HepG2 (cell line): ENCODE measurements around the gene MCM10. TPM values are rescaled to one million over a fixed set of nuclear protein-coding genes. Genes with fewer than 3 reads are reported as not detected.

Experiments used
- ATAC-seq: fragments of 200-7000 bp; cut with Tn5 transposase; 3 replicates; pipeline ENCODE4 v1.9.1; 2020; ENCODE audit warnings: mild to moderate bottlenecking, moderate library complexity
- BruUV-seq: library from RNA; stranded (reverse); fragments of 400-500 nt; replicated peaks from 2 replicates; lab custom pipeline; 2021; lab: Mats Ljungman, UMichigan
- CTCF ChIA-PET: fragments of 300-600 bp; formaldehyde crosslinking; extraction: SDS; loops from one replicate; lab custom pipeline; 2021; ENCODE audit warnings: low total read pairs, inconsistent platforms, low intra/inter-chr PET ratio; lab: Yijun Ruan, JAX
- POLR2A ChIA-PET: fragments of 350-600 bp; sonication (Branson Sonifier 250); formaldehyde crosslinking; loops from one replicate; lab custom pipeline; 2020; ENCODE audit warnings: antibody characterized with exemption, inconsistent platforms; lab: Yijun Ruan, JAX
- DNase-seq: peaks from one replicate; pipeline ENCODE4 v3.0.0-alpha.2; 2015; ENCODE audit warnings: low spot score
- FAIRE-seq: peaks from 3 replicates; lab custom pipeline; 2011; peaks lifted over from hg19 to GRCh38; lab: Jason Lieb, UNC
- H2AFZ ChIP-seq: one replicate; pipeline ENCODE4 v1.6.1; 2011; ENCODE audit warnings: low read length, inconsistent platforms
- H3K27ac ChIP-seq: fragments of 300-600 bp; 3 replicates; pipeline ENCODE4 v1.8.0; 2011; ENCODE audit warnings: mixed run types, mild to moderate bottlenecking, mixed read lengths, low read length, inconsistent platforms; ENCODE audit not compliant: insufficient read depth; ENCODE audit errors: extremely low read length
- H3K27me3 ChIP-seq, 2 experiments: fragments of 200-600 bp in 1 of 2; 2 replicates in 1 of 2; 3 replicates in 1 of 2; pipeline versions ENCODE4 v1.6.0 to v1.8.0; 2011; ENCODE audit warnings: low read length in 2 of 2, mild to moderate bottlenecking in 2 of 2, moderate library complexity in 2 of 2, inconsistent platforms in 1 of 2; ENCODE audit not compliant: insufficient read depth in 2 of 2, control insufficient read depth in 1 of 2
- H3K36me3 ChIP-seq, 2 experiments: fragments of 200-600 bp in 1 of 2; replicated peaks in 1 of 2; 2 replicates in 1 of 2; 3 replicates in 1 of 2; pipeline versions ENCODE4 v1.5.1 to v1.8.0; 2011; ENCODE audit warnings: low read length in 2 of 2, inconsistent platforms in 1 of 2; ENCODE audit not compliant: insufficient read depth in 2 of 2, control insufficient read depth in 1 of 2
- H3K4me1 ChIP-seq: 2 replicates; pipeline ENCODE4 v1.5.1; 2012; ENCODE audit warnings: low read length, inconsistent platforms; ENCODE audit not compliant: insufficient read depth
- H3K4me2 ChIP-seq: 2 replicates; pipeline ENCODE4 v1.6.0; 2011; ENCODE audit warnings: low read depth, low read length, inconsistent platforms
- H3K4me3 ChIP-seq, 3 experiments: fragments of 200-600 bp in 1 of 3; sonication (generic), shearing (Covaris generic) in 1 of 3; replicated peaks in 1 of 3; 2 replicates each; pipeline ENCODE4 v1.5.1; 2011 to 2016; ENCODE audit warnings: low read length in 3 of 3, inconsistent platforms in 2 of 3, low read depth in 2 of 3, mild to moderate bottlenecking in 2 of 3, control low read depth in 1 of 3, mixed read lengths in 1 of 3; ENCODE audit not compliant: insufficient read depth in 1 of 3
- H3K79me2 ChIP-seq: one replicate; pipeline ENCODE4 v1.6.1; 2011; ENCODE audit warnings: low read length, inconsistent platforms; ENCODE audit not compliant: insufficient read depth
- H3K9ac ChIP-seq: 2 replicates; pipeline ENCODE4 v1.6.0; 2011; ENCODE audit warnings: mild to moderate bottlenecking, low read depth, low read length, inconsistent platforms; ENCODE audit not compliant: insufficient read depth
- H3K9me3 ChIP-seq: 2 replicates; pipeline ENCODE4 v1.5.1; 2012; ENCODE audit warnings: mild to moderate bottlenecking, low read length
- H4K20me1 ChIP-seq: 2 replicates; pipeline ENCODE4 v1.6.0; 2011; ENCODE audit warnings: inconsistent platforms, mild to moderate bottlenecking, low read length, moderate library complexity; ENCODE audit not compliant: insufficient read depth
- EP300 ChIP-seq, 3 experiments: sonication (generic) in 1 of 3; formaldehyde crosslinking in 1 of 3; IDR thresholded peaks; 2 replicates each; pipeline versions ENCODE4 v1.5.1 to v1.6.1; 2011 to 2020; ENCODE audit warnings: low read depth in 2 of 3, low read length in 2 of 3, borderline replicate concordance in 1 of 3, improper control_type of control experiment in 1 of 3, mild to moderate bottlenecking in 1 of 3, missing genetic modification reagents in 1 of 3, moderate library complexity in 1 of 3
- FOXA1 ChIP-seq, 2 experiments: fragments of 450-650 bp in 1 of 2; sonication (generic) in 1 of 2; formaldehyde crosslinking in 1 of 2; IDR thresholded peaks; 2 replicates each; pipeline versions ENCODE4 v1.4.0 to v1.6.1; 2016 to 2020; ENCODE audit warnings: missing genetic modification reagents in 1 of 2
- FOXC1 ChIP-seq: sonication (generic); formaldehyde crosslinking; IDR thresholded peaks from 2 replicates; pipeline ENCODE4 v1.8.0; 2022; ENCODE audit warnings: mild to moderate bottlenecking, missing genetic modification reagents, borderline replicate concordance
- HDAC2 ChIP-seq: sonication (generic); formaldehyde crosslinking; IDR thresholded peaks from 2 replicates; pipeline ENCODE4 v1.4.0; 2020; ENCODE audit warnings: missing genetic modification reagents
- HNF4A ChIP-seq: sonication (generic); formaldehyde crosslinking; IDR thresholded peaks from 2 replicates; pipeline ENCODE4 v1.4.0; 2020; ENCODE audit warnings: missing genetic modification reagents
- HNRNPL ChIP-seq: fragments of 200-400 bp; formaldehyde crosslinking; IDR thresholded peaks from 2 replicates; pipeline ENCODE4 v1.6.1; 2017; ENCODE audit warnings: mild to moderate bottlenecking, low read depth, low read length
- MBNL3 ChIP-seq: fragments of 250-450 bp; sonication (Bioruptor Pico); conservative IDR thresholded peaks from 2 replicates; pipeline ENCODE4 v1.8.0; 2022; ENCODE audit warnings: mild to moderate bottlenecking, inconsistent platforms
- MTF1 ChIP-seq: sonication (generic); formaldehyde crosslinking; IDR thresholded peaks from 2 replicates; pipeline ENCODE4 v1.5.0; 2020; ENCODE audit warnings: missing genetic modification reagents
- PITX1 ChIP-seq: sonication (generic); formaldehyde crosslinking; IDR thresholded peaks from 2 replicates; pipeline ENCODE4 v1.5.1; 2020; ENCODE audit warnings: mild to moderate bottlenecking, missing genetic modification reagents
- POGZ ChIP-seq: sonication (generic); formaldehyde crosslinking; IDR thresholded peaks from 2 replicates; pipeline ENCODE4 v1.4.0; 2020; ENCODE audit warnings: mild to moderate bottlenecking, missing genetic modification reagents
- RFX1 ChIP-seq: fragments of 450-650 bp; IDR thresholded peaks from 2 replicates; pipeline ENCODE4 v1.6.1; 2017
- SNAPC2 ChIP-seq: sonication (generic); formaldehyde crosslinking; IDR thresholded peaks from 2 replicates; pipeline ENCODE4 v1.8.1; 2022; ENCODE audit warnings: mild to moderate bottlenecking, missing genetic modification reagents
- SRSF1 ChIP-seq: fragments of 200-400 bp; formaldehyde crosslinking; optimal IDR thresholded peaks from 2 replicates; pipeline ENCODE3; 2017; ENCODE audit warnings: mild to moderate bottlenecking, low read depth, low read length, moderate library complexity
- SYNCRIP ChIP-seq: fragments of 200-400 bp; formaldehyde crosslinking; IDR thresholded peaks from 2 replicates; pipeline ENCODE4 v1.6.1; 2018; ENCODE audit warnings: mild to moderate bottlenecking, low read depth, low read length; ENCODE audit not compliant: insufficient read depth
- ZBTB1 ChIP-seq: sonication (generic); formaldehyde crosslinking; IDR thresholded peaks from 2 replicates; pipeline ENCODE4 v1.4.0; 2020; ENCODE audit warnings: missing genetic modification reagents, borderline replicate concordance
- ZFAT ChIP-seq: sonication (generic); formaldehyde crosslinking; conservative IDR thresholded peaks from 2 replicates; pipeline ENCODE4 v1.8.1; 2023; ENCODE audit warnings: missing genetic modification reagents, inconsistent platforms
- ZNF33A ChIP-seq: sonication (generic); formaldehyde crosslinking; IDR thresholded peaks from 2 replicates; pipeline ENCODE4 v1.5.1; 2020; ENCODE audit warnings: missing genetic modification reagents, mild to moderate bottlenecking, moderate library complexity, borderline replicate concordance
- ZNF510 ChIP-seq: sonication (generic); formaldehyde crosslinking; IDR thresholded peaks from 2 replicates; pipeline ENCODE4 v1.4.0; 2020; ENCODE audit warnings: low read depth, mild to moderate bottlenecking, missing genetic modification reagents
- ZNF580 ChIP-seq: IDR thresholded peaks from 2 replicates; pipeline ENCODE4 v1.6.1; 2016; ENCODE audit warnings: low read depth, borderline replicate concordance
- ZNF879 ChIP-seq: sonication (generic); formaldehyde crosslinking; IDR thresholded peaks from 2 replicates; pipeline ENCODE4 v1.8.1; 2023; ENCODE audit warnings: missing genetic modification reagents
- WGBS: methylation state at CpG from one replicate; pipeline ENCODE4 v1.1.6; 2017; ENCODE audit warnings: low lambda C conversion rate; 5-methylcytosine and 5-hydroxymethylcytosine counted together
- in situ Hi-C: cut with HindIII; loops from 2 replicates; pipeline ENCODE4 v1.10.0; 2017; ENCODE audit warnings: low pct_unique_long_range_greater_than_20kb; ENCODE audit not compliant: extremely low pct_ligation_motif_present
- intact Hi-C: fragments of 100-400 bp; cut with micrococcal nuclease; formaldehyde crosslinking; loops from one replicate; pipeline ENCODE4 v1.10.0; 2022; ENCODE audit not compliant: unreplicated experiment
- polyA plus RNA-seq, 8 experiments: library from polyadenylated mRNA; depleted of rRNA in 3 of 8; stranded (reverse) in 7 of 8; unstranded in 1 of 8; fragments of >200 nt; fragmentation: Illumina TruSeq in 4 of 8; extraction: Trizol in 4 of 8; gene quantifications; 2 replicates each; pipeline versions ENCODE4 v1.2.1 to v1.2.3, GENCODE V29; 2011 to 2016; ENCODE audit warnings: low read depth in 4 of 8, missing spikeins in 1 of 8, mixed read lengths in 1 of 8; ENCODE audit not compliant: insufficient read depth in 1 of 8
- total RNA-seq, 5 experiments: library from RNA; depleted of rRNA; stranded (reverse); fragments of >200 nt; fragmentation: Illumina TruSeq; extraction: Trizol; gene quantifications; 2 replicates each; pipeline ENCODE4 v1.2.3, GENCODE V29; 2016; ENCODE audit warnings: low read depth in 1 of 5

MCM10 gene
- total and polyA plus RNA-seq, 2 of the 13 experiments (the other 11 are each of a cell fraction or from before 2014, with no cell fraction given): 2.8 to 31.3 TPM

DNA sequence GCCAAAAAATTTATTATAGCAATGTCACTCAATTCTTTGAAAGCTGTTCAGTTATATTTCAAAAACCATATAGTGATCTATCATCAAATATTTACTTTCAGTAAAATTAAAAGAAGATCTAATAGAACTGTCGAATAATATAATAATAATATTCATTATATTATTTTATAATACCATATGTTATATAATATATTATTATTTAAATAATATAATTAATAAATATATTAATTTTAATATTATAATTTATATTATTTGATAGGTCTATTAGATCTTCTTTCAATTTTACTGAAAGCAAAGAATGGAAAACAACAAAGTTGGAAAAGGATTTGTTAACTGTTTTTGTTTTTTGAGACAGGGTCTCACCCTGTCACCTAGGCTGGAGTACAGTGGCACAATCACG is 95.3 kb downstream of the MCM10 start:
- Histone ChIP-seq H4K20me1 (no peaks in the 10 kb centered on the region), H3K9me3 (no peaks in the 10 kb centered on the region), H3K4me3 (no peak overlapping the region), H3K79me2 (no peaks in the 10 kb centered on the region), H2AFZ (no peak overlapping the region), H3K4me1 (no peaks in the 10 kb centered on the region), H3K36me3 (no peaks in the 10 kb centered on the region), H3K27me3 (peaks cover 0 to 4% of the 10 kb centered on the region in 2 experiments; a peak in 1 of 5 replicates), H3K4me2 (no peak overlapping the region), H3K27ac (no peak overlapping the region), H3K9ac (no peak overlapping the region)
- ChIA-PET POLR2A (no interaction called here), CTCF (interaction anchor here (0.6 kb wide), 1 partner anchor 50 kb away, joined by 3 read pairs; no protein-coding TSS in a partner anchor)
- intact Hi-C loops: no loop called here
- DNase-seq (no peak), ATAC-seq (no peak), FAIRE-seq (no peak)
- TF ChIP-seq HNF4A: no peak
- TF ChIP-seq HNRNPL: no peak
- no peak for TF ChIP-seq SRSF1
- no peak for TF ChIP-seq RFX1
- no peak for TF ChIP-seq ZNF879 (CRISPR knock-in tag)
- no peak for TF ChIP-seq FOXC1
- no peak for TF ChIP-seq FOXA1 (IDR thresholded peaks at IDR 0.05)
- no peak for TF ChIP-seq FOXA1 (CRISPR knock-in tag; IDR thresholded peaks at IDR 0.05)
- TF ChIP-seq SNAPC2 (CRISPR knock-in tag): no peak
- TF ChIP-seq ZNF580 (CRISPR knock-in tag): no peak
- no peak for TF ChIP-seq ZNF510 (CRISPR knock-in tag)
- no peak for TF ChIP-seq PITX1 (CRISPR knock-in tag)
- TF ChIP-seq POGZ (CRISPR knock-in tag): no peak
- no peak for TF ChIP-seq EP300 (IDR thresholded peaks at IDR 0.05; ENCODE audit: low read depth in 2 of 2, low read length in 2 of 2)
- TF ChIP-seq EP300 (CRISPR knock-in tag; IDR thresholded peaks at IDR 0.05; ENCODE audit: borderline replicate concordance): no peak
- no peak for TF ChIP-seq HDAC2
- TF ChIP-seq MTF1: no peak
- TF ChIP-seq ZNF33A (CRISPR knock-in tag): no peak
- no peak for TF ChIP-seq MBNL3 (CRISPR knock-in tag)
- no peak for TF ChIP-seq ZBTB1
- no peak for TF ChIP-seq ZFAT (CRISPR knock-in tag)
- no peak for TF ChIP-seq SYNCRIP
- BruUV-seq: no TSS peak
- 48% methylated on average over 2 of the region's 2 CpGs for WGBS
- in situ Hi-C loops: no loop called here
